Measurements from ENCODE around the gene CECR2.
"Not testable (repeated sequence)": the region's sequence is repeated elsewhere in the genome, so short reads cannot be mapped to it uniquely, and the experiment has no call there.

CECR2 gene

DNA sequence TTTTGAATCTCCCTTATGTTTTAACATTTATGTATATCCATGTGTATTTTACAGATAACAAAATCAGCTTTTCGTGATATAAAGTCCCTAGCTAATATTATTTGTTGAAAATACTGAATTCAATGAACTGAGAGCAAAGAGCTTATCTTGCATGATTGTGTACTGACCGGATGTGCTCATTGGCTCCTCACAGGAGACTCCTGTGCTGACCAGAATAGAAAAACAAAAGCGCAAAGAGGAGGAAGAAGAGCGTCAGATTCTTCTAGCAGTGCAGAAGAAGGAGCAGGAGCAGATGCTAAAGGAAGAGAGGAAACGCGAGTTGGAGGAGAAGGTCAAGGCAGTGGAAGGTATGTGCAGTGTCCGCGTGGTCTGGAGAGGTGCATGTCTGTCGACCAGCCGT, 154.7 kb downstream of the CECR2 start:
- no peak for DNase-seq

GRCh38 chr22:17536269-17536668, 167.0 kb downstream of the CECR2 start:
- DNase-seq, result no peak

DNA sequence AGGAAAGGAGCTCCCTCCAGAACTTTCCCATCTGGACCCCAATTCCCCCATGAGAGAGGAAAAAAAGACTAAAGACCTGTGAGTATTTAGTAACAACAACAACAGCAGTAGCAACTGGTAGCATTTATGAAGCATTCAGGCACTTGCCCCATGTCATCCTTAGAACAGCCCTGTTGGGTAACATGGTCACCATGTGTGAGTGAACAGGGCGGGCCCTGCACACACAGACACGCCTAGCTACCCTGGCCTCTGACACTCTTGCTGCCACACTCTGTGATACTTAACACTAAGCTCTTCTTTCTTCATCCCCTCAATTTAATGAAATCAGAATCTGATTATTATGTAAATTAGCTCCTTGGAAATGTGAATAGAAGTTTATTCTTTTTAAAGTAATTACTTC, 167.9 kb downstream of the CECR2 start:
- DNase-seq, result no peak

- no peak for DNase-seq
These were observed 171.2 kb downstream of the CECR2 start for GRCh38 chr22:17540481-17540880.

DNA sequence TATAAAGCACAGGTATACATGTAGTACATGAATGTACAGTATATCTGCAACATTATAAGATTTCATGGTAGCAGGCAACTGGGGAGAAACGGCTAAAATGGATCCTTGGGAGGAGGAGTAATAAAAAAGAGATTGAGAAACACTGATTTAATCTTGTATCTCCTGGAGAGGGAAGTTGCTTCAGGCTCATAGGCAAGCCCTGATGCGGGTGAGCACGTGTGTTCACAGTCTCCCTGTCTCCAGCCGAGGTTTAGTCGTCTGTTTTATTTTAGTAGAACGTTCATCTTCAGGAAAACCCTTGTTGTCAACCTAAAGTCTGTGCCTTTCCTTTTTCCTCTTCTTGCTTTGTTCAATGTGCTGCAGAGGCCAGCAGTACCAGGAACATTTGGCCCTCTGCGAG, 172.2 kb downstream of the CECR2 start:
- DNase-seq, result no peak

GRCh38 chr22:17542452-17542851, 173.2 kb downstream of the CECR2 start:
- DNase-seq, result no peak

- DNase-seq, result no peak
These were observed 178.9 kb downstream of the CECR2 start for GRCh38 chr22:17548010-17548755.

DNA sequence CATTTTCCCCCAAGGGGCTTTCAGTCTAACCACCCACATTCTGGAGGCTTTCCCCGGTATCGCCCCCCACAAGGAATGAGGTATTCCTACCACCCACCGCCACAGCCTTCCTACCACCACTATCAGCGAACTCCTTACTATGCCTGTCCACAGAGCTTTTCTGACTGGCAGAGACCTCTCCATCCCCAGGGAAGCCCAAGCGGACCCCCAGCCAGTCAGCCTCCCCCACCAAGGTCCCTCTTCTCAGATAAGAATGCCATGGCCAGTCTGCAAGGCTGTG, 179.4 kb downstream of the CECR2 start:
- DNase-seq, result no peak

- no peak for DNase-seq
These were observed 179.9 kb downstream of the CECR2 start for GRCh38 chr22:17549183-17549582.

GRCh38 chr22:17549655-17550054, 180.4 kb downstream of the CECR2 start:
- no peak for DNase-seq

DNA sequence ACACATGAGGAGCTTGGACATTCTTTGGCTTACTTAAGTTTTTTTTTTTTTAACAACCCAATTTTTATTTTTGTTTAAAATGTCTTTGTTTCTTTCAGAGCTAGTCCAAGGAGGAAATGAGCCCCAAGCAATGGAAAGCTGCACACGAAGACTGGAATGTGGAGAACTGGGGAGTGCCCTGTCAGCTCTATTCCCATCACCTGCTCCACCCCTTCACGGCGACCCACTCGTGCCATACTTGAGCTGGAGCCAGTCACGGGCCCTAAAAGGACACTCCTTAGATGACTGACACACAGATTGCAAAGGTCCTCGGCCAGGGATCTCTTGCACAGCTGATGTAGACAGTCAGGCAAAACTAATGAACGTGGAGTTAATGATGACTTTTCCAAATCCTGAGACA, 183.5 kb downstream of the CECR2 start:
- no peak for DNase-seq

DNA sequence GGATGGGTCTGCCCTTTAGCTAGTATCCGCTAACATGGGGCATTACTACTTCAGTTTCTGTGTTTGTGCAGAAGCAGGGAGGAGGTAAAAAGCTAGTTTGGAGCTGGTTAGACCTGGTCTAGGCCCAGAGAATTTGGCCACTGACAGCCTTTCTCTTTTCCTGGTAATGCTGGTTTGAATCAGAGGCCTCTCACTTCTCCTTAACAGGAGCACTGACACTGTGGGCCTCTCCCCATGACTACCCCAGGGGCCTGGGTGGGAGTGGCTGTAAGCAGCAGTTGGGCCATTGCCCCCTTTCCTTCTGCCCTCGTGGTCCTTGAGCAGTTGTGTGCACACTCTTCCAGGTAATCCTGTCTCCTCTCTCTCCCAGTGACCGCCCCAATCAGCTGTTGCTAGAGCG, 185.6 kb downstream of the CECR2 start:
- DNase-seq, result no peak

DNA sequence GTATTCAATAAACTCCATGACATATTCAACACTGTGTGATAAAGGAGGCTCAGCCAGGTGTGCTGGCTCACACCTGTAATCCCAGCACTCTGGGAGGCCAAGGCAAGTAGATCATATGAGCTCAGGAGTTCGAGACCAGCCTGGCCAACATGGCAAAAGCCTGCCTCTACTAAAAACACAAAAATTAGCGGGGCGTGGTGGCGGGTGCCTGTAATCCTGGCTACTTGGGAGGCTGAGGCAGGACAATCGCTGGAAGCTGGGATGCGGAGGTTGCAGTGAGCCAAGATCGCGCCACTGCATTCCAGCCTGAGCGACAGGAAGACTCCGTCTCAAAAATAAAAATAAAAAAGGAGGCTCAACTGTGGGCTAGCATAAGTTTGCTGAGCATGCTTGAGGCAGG, 189.9 kb downstream of the CECR2 start:
- DNase-seq, result no peak

- no peak for DNase-seq
These were observed 193.9 kb downstream of the CECR2 start, which contains the start of gene SLC25A18 for GRCh38 chr22:17562906-17563870. SLC25A18 (plus strand) TSS chr22:17563498; CDS start chr22:17579945, 16,447 bp downstream.

DNA sequence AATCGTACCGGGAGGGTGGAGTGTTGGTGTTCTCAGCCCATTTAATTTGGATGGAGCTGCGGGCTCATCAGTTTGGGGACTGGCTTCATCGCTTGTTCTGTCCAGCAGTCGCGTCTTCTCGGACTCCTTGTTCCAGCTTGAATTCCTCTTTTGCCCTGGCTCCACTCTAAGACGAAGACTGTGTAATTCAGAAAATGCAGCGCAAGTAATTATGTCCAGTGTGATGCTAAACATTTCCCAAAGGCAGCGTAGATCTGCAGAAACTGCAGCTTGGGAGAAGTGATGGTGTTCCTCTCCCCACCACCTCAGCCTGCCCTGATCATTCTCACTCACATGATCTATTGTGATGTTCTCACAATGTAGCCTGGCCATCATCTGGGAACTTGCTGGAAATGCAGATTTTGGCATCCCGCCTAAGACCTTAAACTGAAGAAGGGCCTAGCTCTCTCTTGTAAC, 194.7 kb downstream of the CECR2 start:
- no peak for DNase-seq

DNA sequence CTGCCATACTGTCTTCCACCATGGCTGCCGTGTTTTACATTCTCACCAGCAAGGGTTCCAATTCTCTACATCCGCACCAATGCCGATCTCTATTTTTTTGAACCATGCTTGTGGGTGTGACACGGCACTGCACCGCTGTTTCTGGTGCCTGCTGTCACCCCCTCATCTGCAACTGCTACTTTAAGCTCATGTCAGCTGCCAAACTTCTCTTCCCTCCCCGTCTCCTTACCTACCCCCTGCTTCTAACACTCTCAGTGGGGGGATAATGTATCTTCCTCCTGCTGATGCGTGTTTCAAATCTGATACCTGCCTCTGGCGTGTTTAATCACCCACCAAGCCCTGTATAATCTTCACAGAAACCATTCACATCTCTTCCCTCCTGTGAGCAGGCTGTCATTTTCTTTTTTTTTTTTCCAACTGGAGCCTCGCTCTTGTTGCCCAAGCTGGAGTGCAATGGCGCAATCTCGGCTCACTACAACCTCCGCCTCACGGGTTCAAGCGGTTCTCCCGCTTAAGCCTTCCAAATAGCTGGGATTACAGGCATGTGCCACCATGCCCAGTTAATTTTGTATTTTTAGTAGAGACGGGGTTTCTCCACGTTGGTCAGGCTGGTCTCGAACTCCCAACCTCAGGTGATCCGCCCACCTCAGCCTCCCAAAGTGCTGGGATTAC, 196.9 kb downstream of the CECR2 start:
- not testable (repeated sequence) for DNase-seq

DNA sequence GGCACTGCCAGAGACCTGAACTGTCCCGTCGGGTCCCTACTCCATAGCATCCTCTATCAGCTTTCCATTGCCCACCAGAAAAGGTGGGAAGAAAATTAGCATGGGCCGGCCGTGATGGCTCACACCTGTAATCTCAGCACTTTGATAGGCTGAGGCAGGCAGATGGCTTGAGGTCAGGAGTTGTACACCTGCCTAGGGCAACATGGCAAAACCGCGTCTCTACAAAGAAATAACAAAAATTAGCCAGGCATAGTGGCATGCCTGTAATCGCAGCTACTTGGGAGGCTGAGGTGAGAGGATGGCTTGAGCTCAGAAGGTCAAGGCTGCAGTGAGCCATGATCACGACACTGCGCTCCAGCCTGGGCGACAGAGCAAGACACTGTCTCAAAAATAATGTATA, 197.5 kb downstream of the CECR2 start:
- no peak for DNase-seq

DNA sequence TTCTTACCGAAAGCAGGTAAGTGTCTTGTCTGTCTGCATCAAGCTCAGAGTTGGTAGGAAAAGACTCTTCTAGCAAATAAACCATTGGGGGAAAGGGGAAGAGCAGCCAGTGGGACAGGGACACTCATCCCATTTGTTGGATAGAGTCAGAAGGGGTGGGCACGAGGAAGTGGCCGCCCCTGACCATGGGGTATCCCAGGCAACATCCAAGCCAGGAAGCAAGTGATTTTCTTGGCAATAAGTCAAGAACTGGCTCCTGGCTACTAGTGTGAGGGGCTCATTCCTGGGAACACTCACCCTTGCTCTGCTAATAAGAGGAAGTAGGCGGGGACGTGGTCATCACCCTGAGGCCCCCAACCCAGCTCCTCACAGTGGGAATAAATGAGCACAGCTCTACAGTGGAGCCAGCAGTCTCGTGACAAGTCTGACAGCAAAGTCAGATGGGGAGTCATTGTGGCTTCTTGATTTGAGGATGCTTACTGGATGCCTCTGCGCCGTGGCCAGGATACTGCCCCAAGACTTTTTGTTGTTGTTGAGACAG, 200.8 kb downstream of the CECR2 start:
- DNase-seq, result no peak

DNA sequence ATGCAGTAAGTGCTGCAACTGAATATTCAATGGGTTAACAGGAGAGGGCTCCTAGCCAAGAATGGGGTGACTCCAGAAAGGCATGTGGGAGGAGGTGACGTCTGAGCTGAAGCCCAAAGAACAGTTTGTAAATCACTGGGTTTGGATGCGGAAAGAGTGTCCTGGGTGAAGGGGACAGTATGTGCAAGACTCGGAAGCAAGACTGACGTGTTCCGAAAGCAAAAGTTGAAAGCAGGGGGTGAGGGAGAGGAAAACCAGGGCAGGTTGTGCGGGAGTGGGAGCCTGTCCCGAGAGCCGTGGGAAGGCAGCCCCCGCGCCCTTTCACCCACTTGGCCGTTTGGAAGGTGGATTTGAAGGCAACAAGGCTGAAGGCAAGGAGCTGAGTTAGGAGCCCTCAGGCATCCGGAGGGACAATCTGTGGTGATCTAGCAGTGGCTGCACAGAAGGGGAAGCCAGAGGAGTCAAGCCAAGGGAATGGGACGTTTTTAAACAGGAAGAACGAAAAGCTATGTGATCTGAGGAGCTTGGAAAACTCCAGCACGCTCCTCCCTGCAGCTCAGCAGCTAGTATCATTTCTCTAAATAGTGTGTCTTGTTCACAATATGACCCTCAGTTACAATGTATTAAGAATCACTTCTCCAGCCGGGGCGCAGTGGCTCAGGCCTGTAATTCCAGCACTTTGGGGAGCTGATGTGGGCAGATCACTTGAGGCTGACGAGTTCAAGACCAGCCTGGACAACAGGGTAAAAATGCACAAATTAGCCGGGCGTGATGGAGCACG, 201.8 kb downstream of the CECR2 start:
- no peak for DNase-seq

DNA sequence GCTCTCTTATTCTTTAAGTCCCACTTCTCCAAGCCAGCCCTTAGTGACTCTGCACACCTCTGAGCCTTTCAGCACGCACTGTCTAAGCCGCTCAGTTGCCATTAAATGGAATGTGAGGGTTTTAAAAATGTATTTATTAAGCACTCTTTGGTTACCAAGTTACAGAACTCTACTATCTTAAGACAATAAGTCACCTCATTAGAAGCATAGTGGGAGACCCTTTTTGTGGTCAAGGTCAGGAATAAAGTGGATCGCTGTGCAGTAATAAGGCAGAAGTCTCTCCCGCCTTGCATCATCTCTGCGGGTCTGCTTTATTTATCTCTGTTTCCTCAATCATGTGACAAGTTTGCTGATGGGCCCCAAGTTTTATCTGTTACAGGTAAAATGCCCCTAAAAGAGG, 205.9 kb downstream of the CECR2 start:
- DNase-seq, result no peak

DNA sequence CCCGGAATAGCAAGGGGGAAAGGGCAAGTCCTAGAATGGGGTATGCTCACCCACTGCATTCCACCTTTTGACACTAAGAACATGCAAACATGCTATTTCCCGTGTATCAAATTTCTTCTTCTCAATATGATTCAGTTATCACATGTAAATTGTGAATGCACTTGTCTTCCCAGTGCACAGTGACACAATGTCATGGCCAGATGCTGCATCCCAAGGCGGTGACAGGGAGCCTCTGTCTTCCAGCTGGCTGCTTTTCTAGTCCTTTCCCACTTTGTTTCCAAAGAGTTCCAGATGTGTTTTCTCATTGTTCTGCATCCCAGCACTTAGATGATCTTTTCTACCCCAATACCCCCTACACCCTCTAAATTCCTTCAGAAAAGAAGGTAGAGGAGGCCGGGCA, 206.4 kb downstream of the CECR2 start:
- DNase-seq, result no peak

DNA sequence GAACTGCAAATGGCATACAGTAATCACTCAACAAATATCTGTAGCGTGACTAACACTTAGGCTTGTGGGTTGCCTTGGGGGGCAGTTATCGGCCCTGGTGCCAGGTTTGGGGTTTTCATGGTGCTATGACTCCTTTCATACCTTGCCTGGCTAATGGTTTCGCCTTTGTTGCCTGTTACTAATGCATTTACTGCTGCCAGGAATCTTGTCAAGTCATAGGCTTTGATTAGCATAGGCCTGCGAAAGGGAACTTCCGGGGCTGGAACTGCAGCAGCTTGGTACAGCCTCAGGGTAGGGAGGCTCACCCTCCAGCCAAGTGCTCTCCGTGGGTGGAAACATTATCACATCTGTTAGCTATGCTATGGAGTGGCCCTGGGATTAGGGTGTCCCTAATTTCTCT, 207.2 kb downstream of the CECR2 start:
- DNase-seq, result no peak
